Liver (tissue), 3 donors: ENCODE measurements around the gene PHF12.

Source experiments
- EGR1 ChIP-seq, 2 donors: IDR thresholded peaks; 2 replicates each; pipeline ENCODE4 v1.6.1; 2016 to 2018; ENCODE audit warnings: antibody characterized with exemption in 2 of 2, low read depth in 2 of 2
- GABPA ChIP-seq, 2 donors: IDR thresholded peaks in 1 of 2; conservative IDR thresholded peaks in 1 of 2; 2 replicates each; pipeline ENCODE4 v1.6.1; 2016; ENCODE audit warnings: antibody characterized with exemption in 2 of 2, mild to moderate bottlenecking in 1 of 2, moderate library complexity in 1 of 2
- JUND ChIP-seq, 2 donors: IDR thresholded peaks; 2 replicates each; pipeline ENCODE4 v1.6.1; 2016; ENCODE audit warnings: antibody characterized with exemption in 2 of 2
- RAD21 ChIP-seq, 2 donors: IDR thresholded peaks; 2 replicates each; pipeline ENCODE4 v1.6.1; 2016; ENCODE audit warnings: antibody characterized with exemption in 2 of 2, mild to moderate bottlenecking in 2 of 2
- TAF1 ChIP-seq: conservative IDR thresholded peaks from 2 replicates; pipeline ENCODE4 v1.6.1; 2016; ENCODE audit warnings: antibody characterized with exemption, mild to moderate bottlenecking
- YY1 ChIP-seq: IDR thresholded peaks from 2 replicates; pipeline ENCODE4 v1.6.1; 2016; ENCODE audit warnings: antibody characterized with exemption, mild to moderate bottlenecking
- TF ChIP-seq, protein P1 (sequence below): fragments of 150-350 bp; IDR thresholded peaks from 2 replicates; pipeline ENCODE4 v1.5.1; 2017; ENCODE audit warnings: improper control_type of control experiment, low read depth, low read length; ENCODE audit not compliant: missing input control
- TF ChIP-seq, protein P2 (sequence below): IDR thresholded peaks from 2 replicates; pipeline ENCODE4 v1.6.1; 2016; ENCODE audit warnings: antibody characterized with exemption
- TF ChIP-seq, protein P3 (sequence below): IDR thresholded peaks from 2 replicates; pipeline ENCODE4 v1.6.1; 2016; ENCODE audit warnings: antibody characterized with exemption
- donor health status: healthy.
- donor health status: healthy.

DNA sequence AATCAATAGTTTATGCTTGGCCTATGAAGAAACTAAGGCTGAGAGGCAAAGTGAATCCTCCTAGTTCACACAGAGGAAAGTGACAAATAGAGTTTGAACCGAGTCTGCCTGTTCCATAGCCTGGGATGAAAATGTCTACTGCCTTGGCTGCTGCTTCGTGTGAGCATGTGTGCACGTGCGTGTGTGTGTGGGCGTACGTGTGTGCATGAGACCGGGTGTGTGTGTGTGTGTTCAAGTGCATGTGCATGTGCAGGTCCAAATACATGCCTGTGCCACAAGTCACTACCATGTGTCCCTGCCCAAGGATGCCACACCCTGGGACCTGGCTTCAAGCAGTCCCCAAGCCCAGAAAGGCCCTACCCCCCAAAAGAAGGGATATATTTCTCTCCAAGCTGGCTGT, 40.9 kb upstream of the PHF12 start:
- TF ChIP-seq TAF1 = no peak
- TF ChIP-seq GABPA (IDR thresholded peaks at IDR 0.05 in 1 of 2, conservative IDR thresholded peaks at IDR 0.05 in 1 of 2) = no peak
- no peak for TF ChIP-seq YY1
- TF ChIP-seq, protein P1, sequence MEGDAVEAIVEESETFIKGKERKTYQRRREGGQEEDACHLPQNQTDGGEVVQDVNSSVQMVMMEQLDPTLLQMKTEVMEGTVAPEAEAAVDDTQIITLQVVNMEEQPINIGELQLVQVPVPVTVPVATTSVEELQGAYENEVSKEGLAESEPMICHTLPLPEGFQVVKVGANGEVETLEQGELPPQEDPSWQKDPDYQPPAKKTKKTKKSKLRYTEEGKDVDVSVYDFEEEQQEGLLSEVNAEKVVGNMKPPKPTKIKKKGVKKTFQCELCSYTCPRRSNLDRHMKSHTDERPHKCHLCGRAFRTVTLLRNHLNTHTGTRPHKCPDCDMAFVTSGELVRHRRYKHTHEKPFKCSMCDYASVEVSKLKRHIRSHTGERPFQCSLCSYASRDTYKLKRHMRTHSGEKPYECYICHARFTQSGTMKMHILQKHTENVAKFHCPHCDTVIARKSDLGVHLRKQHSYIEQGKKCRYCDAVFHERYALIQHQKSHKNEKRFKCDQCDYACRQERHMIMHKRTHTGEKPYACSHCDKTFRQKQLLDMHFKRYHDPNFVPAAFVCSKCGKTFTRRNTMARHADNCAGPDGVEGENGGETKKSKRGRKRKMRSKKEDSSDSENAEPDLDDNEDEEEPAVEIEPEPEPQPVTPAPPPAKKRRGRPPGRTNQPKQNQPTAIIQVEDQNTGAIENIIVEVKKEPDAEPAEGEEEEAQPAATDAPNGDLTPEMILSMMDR = no peak
- no peak for TF ChIP-seq RAD21 (IDR thresholded peaks at IDR 0.05)
- TF ChIP-seq JUND (IDR thresholded peaks at IDR 0.05) = no peak
- TF ChIP-seq, protein P2, sequence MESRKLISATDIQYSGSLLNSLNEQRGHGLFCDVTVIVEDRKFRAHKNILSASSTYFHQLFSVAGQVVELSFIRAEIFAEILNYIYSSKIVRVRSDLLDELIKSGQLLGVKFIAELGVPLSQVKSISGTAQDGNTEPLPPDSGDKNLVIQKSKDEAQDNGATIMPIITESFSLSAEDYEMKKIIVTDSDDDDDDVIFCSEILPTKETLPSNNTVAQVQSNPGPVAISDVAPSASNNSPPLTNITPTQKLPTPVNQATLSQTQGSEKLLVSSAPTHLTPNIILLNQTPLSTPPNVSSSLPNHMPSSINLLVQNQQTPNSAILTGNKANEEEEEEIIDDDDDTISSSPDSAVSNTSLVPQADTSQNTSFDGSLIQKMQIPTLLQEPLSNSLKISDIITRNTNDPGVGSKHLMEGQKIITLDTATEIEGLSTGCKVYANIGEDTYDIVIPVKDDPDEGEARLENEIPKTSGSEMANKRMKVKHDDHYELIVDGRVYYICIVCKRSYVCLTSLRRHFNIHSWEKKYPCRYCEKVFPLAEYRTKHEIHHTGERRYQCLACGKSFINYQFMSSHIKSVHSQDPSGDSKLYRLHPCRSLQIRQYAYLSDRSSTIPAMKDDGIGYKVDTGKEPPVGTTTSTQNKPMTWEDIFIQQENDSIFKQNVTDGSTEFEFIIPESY = no peak
- TF ChIP-seq EGR1 (IDR thresholded peaks at IDR 0.05; ENCODE audit: low read depth in 2 of 2) = no peak
- TF ChIP-seq, protein P3, sequence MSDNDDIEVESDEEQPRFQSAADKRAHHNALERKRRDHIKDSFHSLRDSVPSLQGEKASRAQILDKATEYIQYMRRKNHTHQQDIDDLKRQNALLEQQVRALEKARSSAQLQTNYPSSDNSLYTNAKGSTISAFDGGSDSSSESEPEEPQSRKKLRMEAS = no peak
